Measurements from ENCODE around the gene VEGFB.
A peak's percentile ranks its signal among the peaks of the same experiment; 100 is the strongest.

VEGFB gene

DNA sequence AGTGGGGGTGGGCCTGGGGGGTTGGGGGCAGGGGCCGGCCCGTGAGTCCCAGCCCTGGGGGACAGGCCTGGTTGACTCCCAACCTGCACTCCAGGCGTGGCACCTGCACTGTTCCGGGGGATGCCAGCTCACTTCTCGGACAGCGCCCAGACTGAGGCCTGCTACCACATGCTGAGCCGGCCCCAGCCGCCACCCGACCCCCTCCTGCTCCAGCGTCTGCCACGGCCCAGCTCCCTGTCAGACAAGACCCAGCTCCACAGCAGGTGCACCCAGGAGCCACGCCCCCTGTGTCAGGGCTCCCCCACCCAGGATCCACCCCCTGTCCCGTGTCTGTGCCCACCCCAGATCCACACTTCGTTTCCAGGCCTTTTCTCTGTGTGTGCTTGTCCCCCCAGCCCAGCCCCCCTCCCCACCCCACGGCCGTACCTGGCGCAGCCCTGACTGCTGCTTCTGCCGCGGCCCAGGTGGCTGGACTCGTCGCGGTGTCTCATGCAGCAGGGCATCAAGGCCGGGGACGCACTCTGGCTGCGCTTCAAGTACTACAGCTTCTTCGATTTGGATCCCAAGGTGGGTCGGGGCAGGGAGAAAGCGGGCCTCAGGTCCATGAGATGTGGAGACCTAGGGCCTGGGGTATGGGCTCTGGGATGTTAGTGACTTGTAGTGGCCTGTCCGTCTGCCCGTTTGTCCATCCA is 23.1 kb upstream of the VEGFB start:
- no peak for DNase-seq

- no peak for DNase-seq
These were observed 17.5 kb upstream of the VEGFB start for GRCh38 chr11:64216879-64217278.

- DNase-seq, result no peak
These were observed 15.6 kb upstream of the VEGFB start for GRCh38 chr11:64218628-64219353.

- no peak for DNase-seq
These were observed 15.1 kb upstream of the VEGFB start for GRCh38 chr11:64219354-64219684.

GRCh38 chr11:64219755-64220154 is 14.6 kb upstream of the VEGFB start:
- no peak for DNase-seq

DNA sequence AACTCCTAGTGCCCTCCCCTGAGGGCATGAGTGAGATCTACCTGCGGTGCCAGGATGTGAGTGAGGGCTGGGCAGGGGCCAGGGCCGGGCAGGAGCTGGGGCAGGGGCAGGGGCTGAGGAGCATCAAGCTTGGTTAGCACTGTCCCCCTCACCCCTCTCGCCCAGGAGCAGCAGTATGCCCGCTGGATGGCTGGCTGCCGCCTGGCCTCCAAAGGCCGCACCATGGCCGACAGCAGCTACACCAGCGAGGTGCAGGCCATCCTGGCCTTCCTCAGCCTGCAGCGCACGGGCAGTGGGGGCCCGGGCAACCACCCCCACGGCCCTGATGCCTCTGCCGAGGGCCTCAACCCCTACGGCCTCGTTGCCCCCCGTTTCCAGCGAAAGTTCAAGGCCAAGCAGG is 14.1 kb upstream of the VEGFB start:
- DNase-seq, result no peak

- DNase-seq, result no peak
These were observed 13.6 kb upstream of the VEGFB start for GRCh38 chr11:64220798-64221197.

GRCh38 chr11:64222651-64223000 is 11.8 kb upstream of the VEGFB start:
- no peak for DNase-seq

DNA sequence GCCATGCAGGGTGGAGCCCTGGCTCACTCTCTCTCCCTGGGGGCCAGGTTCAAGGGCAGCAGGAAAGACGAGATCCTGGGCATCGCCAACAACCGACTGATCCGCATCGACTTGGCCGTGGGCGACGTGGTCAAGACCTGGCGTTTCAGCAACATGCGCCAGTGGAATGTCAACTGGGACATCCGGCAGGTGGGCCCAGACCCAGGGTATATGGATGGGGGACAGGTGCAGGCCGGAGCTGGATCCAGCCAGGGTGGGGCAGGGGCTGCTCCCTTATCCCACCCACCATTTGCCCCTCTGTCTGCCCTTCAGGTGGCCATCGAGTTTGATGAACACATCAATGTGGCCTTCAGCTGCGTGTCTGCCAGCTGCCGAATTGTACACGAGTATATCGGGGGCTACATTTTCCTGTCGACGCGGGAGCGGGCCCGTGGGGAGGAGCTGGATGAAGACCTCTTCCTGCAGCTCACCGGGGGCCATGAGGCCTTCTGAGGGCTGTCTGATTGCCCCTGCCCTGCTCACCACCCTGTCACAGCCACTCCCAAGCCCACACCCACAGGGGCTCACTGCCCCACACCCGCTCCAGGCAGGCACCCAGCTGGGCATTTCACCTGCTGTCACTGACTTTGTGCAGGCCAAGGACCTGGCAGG is 11.3 kb upstream of the VEGFB start:
- no peak for DNase-seq

GRCh38 chr11:64224151-64224890 is 10.1 kb upstream of the VEGFB start:
- no peak for DNase-seq

DNA sequence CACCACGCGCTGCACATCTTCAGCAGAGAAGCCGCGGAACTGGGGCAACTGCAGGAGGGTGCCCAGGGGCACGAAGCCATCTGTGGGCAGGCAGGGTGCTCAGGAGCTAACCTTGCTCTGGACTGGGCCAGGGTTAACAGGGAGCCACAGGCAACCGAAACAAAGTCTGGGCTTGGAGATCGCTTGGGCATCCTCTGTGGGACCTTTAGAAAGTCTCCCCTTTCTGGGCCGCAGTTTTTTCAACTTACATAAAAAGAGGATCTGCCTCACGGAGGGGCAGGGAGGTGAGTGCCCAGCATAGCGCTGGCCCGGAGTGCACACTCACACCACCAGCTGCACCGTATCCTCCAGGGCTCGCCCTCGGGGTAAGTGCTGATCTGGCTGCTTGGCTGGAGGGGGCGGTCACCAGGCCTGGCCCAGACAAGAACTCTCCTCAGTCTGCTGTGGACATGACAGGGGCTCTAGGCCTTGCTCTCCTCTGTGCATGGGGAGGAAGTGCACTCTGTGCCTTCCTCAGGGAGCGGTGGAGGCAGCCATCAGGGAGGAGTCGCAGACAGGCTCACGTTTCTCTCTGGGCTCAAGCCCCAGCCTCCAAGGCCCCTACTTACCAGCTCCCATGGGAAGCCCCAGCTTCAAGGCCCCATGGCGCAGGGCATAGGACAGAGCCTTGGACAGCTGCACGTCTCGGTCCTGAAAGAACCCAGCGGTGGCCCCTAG is 9.3 kb upstream of the VEGFB start:
- no peak for DNase-seq

- DNase-seq, result peak; percentile 94
These were observed 8.5 kb upstream of the VEGFB start, which contains the start of the genes NUDT22 and TRPT1 for GRCh38 chr11:64225608-64226506. Gene NUDT22 (plus strand): TSS chr11:64226274. CDS start chr11:64226653, 379 bp downstream. Gene TRPT1 (minus strand): TSS chr11:64226186. CDS start chr11:64225860, 326 bp downstream.

DNA sequence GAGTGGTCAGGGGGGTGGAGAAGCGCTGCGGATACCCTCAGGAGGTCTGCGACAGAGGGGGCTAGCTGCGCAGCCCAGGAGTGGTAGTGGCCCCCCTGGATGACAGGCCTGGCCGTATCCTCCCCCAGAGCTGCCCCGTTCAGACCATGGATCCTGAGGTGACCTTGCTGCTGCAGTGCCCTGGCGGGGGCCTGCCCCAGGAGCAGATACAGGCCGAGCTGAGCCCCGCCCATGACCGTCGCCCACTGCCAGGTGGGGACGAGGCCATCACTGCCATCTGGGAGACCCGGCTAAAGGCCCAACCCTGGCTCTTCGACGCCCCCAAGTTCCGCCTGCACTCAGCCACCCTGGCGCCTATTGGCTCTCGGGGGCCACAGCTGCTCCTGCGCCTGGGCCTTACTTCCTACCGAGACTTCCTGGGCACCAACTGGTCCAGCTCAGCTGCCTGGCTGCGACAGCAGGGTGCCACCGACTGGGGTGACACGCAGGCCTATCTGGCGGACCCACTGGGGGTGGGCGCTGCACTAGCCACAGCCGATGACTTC is 7.8 kb upstream of the VEGFB start:
- DNase-seq, result peak; percentile 64

DNA sequence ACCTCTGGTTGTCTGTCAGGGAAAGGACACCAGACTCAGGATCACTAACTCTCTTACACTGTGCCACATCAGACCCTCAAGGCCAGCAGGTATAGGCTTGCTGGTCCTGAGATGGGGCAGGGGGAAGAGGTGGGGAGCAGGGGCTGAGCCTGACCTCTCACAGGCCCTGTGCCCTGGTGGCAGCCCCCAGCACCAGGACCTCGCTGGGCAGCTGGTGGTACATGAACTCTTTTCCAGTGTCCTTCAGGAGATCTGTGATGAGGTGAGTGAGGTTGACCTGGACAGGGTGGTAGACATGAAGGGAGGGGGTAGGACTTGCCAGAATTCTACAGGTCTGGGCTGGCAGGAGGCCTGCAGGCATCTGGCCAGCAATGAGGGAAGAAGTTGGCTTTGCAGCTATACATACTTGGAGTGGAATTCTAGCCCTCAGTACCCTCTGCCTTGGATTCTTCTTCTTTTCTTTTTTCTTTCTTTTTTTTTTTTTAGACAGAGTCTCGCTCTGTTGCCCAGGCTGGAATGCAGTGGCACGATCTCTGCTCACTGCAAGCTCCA is 6.9 kb upstream of the VEGFB start:
- no peak for DNase-seq

- no peak for DNase-seq
These were observed 5.2 kb upstream of the VEGFB start for GRCh38 chr11:64229090-64229743.

GRCh38 chr11:64229744-64230170 is 4.6 kb upstream of the VEGFB start:
- DNase-seq, result no peak

- peak; percentile 90 for DNase-seq
These were observed 4.0 kb upstream of the VEGFB start, which contains the start of gene DNAJC4 for GRCh38 chr11:64230171-64230984. Gene DNAJC4 (plus strand): TSS chr11:64230548. CDS start chr11:64230855, 307 bp downstream.

GRCh38 chr11:64230985-64231365 is 3.4 kb upstream of the VEGFB start:
- no peak for DNase-seq

DNA sequence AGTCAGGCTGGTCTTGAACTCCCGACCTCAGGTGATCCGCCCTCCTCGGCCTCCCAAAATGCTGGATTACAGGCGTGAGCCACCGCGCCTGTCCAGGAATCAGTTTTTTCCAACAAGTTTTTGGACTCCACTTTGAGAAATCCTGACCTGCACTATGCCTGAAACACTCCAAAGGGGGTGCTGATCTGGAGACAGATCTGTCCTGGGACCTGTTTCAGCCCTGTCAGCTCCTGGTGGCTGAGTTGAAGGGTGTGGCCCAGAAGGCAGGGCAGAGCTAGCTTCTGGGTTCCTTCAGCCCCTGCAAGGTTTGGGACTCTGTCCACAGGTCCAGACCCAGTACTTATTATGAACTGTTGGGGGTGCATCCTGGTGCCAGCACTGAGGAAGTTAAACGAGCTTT is 2.8 kb upstream of the VEGFB start:
- DNase-seq, result no peak
